Natural killer cell (primary cell): ENCODE results near the gene MYL5. TPM values are rescaled to one million over a fixed set of nuclear protein-coding genes. Genes with fewer than 3 reads are reported as not detected.
"Not testable (repeated sequence)": the region's sequence is repeated elsewhere in the genome, so short reads cannot be mapped to it uniquely, and the experiment has no call there.

Source experiments
- ATAC-seq, 3 donors: fragments of 150-1000 bp in 2 of 3; fragments of 200-7000 bp in 1 of 3; cut with Tn5 transposase; 1 replicate in 1 of 3; 2 replicates in 2 of 3; pipeline ENCODE4 v1.10.0; 2021; ENCODE audit warnings: mild to moderate bottlenecking in 2 of 3, moderate library complexity in 2 of 3
- DNase-seq, 2 donors: peaks; one replicate each; pipeline versions ENCODE4 v3.0.0 to v3.0.0-alpha.2; 2013 to 2021; ENCODE audit warnings: mixed read lengths in 1 of 2
- H3K27ac ChIP-seq: one replicate; pipeline ENCODE4 v1.5.1; 2013; ENCODE audit warnings: mild to moderate bottlenecking, low read length
- H3K27me3 ChIP-seq: one replicate; pipeline ENCODE4 v1.6.1; 2013; ENCODE audit warnings: low read length; ENCODE audit not compliant: control insufficient read depth, insufficient read depth
- H3K36me3 ChIP-seq: one replicate; pipeline ENCODE4 v1.6.1; 2013; ENCODE audit warnings: low read length; ENCODE audit not compliant: control insufficient read depth, insufficient read depth
- H3K4me1 ChIP-seq: one replicate; pipeline ENCODE4 v1.6.1; 2013; ENCODE audit warnings: low read length; ENCODE audit not compliant: control insufficient read depth, insufficient read depth
- H3K4me3 ChIP-seq: one replicate; pipeline ENCODE4 v1.5.1; 2013; ENCODE audit warnings: low read length
- H3K9me3 ChIP-seq: one replicate; pipeline ENCODE4 v1.6.1; 2013; ENCODE audit warnings: low read length; ENCODE audit not compliant: control insufficient read depth, insufficient read depth
- H3K27ac Mint-ChIP-seq, 2 donors: one replicate each; pipeline ENCODE4 v1.8.0; 2022; ENCODE audit warnings: mild to moderate bottlenecking in 2 of 2, mixed read lengths in 2 of 2, moderate library complexity in 1 of 2
- H3K27me3 Mint-ChIP-seq, 2 donors: one replicate each; pipeline ENCODE4 v1.8.0; 2022; ENCODE audit warnings: low read depth in 2 of 2, mixed read lengths in 2 of 2
- H3K36me3 Mint-ChIP-seq: one replicate; pipeline ENCODE4 v1.8.0; 2022; ENCODE audit warnings: mixed read lengths
- H3K4me1 Mint-ChIP-seq, 2 donors: one replicate each; pipeline ENCODE4 v1.8.0; 2022; ENCODE audit warnings: mixed read lengths in 2 of 2
- H3K4me3 Mint-ChIP-seq: one replicate; pipeline ENCODE4 v1.8.0; 2022; ENCODE audit warnings: mild to moderate bottlenecking, moderate library complexity, mixed read lengths
- H3K9me3 Mint-ChIP-seq, 2 donors: one replicate each; pipeline ENCODE4 v1.8.0; 2022; ENCODE audit warnings: mixed read lengths in 2 of 2
- CTCF ChIP-seq: fragments of 200-600 bp; IDR thresholded peaks from one replicate; pipeline ENCODE4 v1.8.0; 2022; ENCODE audit warnings: antibody characterized with exemption
- WGBS: methylation state at CpG from one replicate; pipeline ENCODE4 v1.1.7; 2013; ENCODE audit warnings: missing lambda C conversion rate; ENCODE audit not compliant: insufficient coverage; 5-methylcytosine and 5-hydroxymethylcytosine counted together
- intact Hi-C: fragments of 100-400 bp; cut with micrococcal nuclease; formaldehyde crosslinking; loops from one replicate; pipeline ENCODE4 v1.14.2; 2022
- total RNA-seq, 4 donors: library from RNA; stranded (reverse); fragments of 120-200 nt in 1 of 4; gene quantifications; one replicate each; pipeline versions ENCODE4 v1.2.3 to v1.2.4, GENCODE V29; 2013 to 2022

Gene MYL5
- total RNA-seq, 3 donors from 2014 or later (not counting 1 experiment from before 2014, with no cell fraction given): 23.4 to 39.5 (median 30.1) TPM

- no peaks in the 10 kb centered on the region for H3K27me3 Mint-ChIP-seq
- Histone ChIP-seq H3K27me3 (no peaks in the 10 kb centered on the region), H3K27ac (no peak overlapping the region), H3K36me3 (peaks cover 34% of the 10 kb centered on the region), H3K4me1 (no peaks in the 10 kb centered on the region), H3K9me3 (no peaks in the 10 kb centered on the region), H3K4me3 (no peak overlapping the region)
- peaks cover 17 to 19% of the 10 kb centered on the region in 2 donors for H3K4me1 Mint-ChIP-seq
- H3K9me3 Mint-ChIP-seq: no peaks in the 10 kb centered on the region
- no peaks in the 10 kb centered on the region for H3K36me3 Mint-ChIP-seq
- 98% methylated on average over 27 of the region's 27 CpGs for WGBS
- DNase-seq (no peak), ATAC-seq (peak in 1 of 3 donors; percentile 13)
- intact Hi-C loops: no loop called here
- H3K4me3 Mint-ChIP-seq: no peak overlapping the region
- no peak overlapping the region for H3K27ac Mint-ChIP-seq
- TF ChIP-seq CTCF: no peak
Observed at GRCh38 chr4:730511-730910, 56.2 kb downstream of the MYL5 start.

- H3K9me3 Mint-ChIP-seq, H3K36me3 Mint-ChIP-seq, H3K27me3 Mint-ChIP-seq, H3K27me3 ChIP-seq, H3K27ac ChIP-seq, H3K4me3 ChIP-seq, H3K4me3 Mint-ChIP-seq, H3K27ac Mint-ChIP-seq, H3K9me3 ChIP-seq, H3K4me1 ChIP-seq, DNase-seq, intact Hi-C loops: not testable (repeated sequence)
- WGBS: 95% methylated on average over 43 of the region's 68 CpGs
- H3K4me1 Mint-ChIP-seq: peaks cover 16 to 17% of the 10 kb centered on the region in 2 donors
- ATAC-seq: peak in 1 of 3 donors; percentile 25
- peaks cover 37% of the 10 kb centered on the region for H3K36me3 ChIP-seq
Observed at GRCh38 chr4:730946-731904, 56.9 kb downstream of the MYL5 start.

Other genes with a start within 250 kb of the MYL5 start
- 10 to 100 TPM; 35.0 to 49.9 (median 37.3) TPM for gene ZNF721, start 175.4 kb upstream of the MYL5 start, total RNA-seq
- 10 to 100 TPM; 71.9 to 82.9 (median 81.3) TPM for gene PIGG, start 175.3 kb upstream of the MYL5 start, total RNA-seq
- gene TMEM271, start 98.2 kb upstream of the MYL5 start, total RNA-seq: not detected
- 10 to 100 TPM; 15.8 to 18.8 (median 17.2) TPM for gene PDE6B, start 49.0 kb upstream of the MYL5 start, total RNA-seq
- 100 to 1,000 TPM; 114 to 140 (median 136) TPM for gene ATP5ME, start 266 bp upstream of the MYL5 start, total RNA-seq
- 10 to 100 TPM; 10.0 to 14.9 (median 10.4) TPM for gene SLC49A3, start 14.6 kb downstream of the MYL5 start, total RNA-seq
- 100 to 1,000 TPM in 1 of 3 donors, 10 to 100 TPM in 2; 71.2 to 101 (median 97.2) TPM for gene PCGF3, start 31.3 kb downstream of the MYL5 start, total RNA-seq
- gene CPLX1, start 151.6 kb downstream of the MYL5 start, total RNA-seq: not detected